ENCODE data around the gene RXRA.

Gene RXRA

GRCh38 chr9:134293611-134294152, 32.6 kb upstream of the RXRA start:
- Histone ChIP-seq H3K4me1 (no peaks in the 10 kb centered on the region), H3K4me2 (ENCODE audit: low read length) (no peak overlapping the region), H3K9me3 (ENCODE audit: control insufficient read depth, low read length) (no peaks in the 10 kb centered on the region), H3K4me3 (ENCODE audit: low read depth, low read length) (no peak overlapping the region), H3K27ac (no peak overlapping the region), H3K27me3 (ENCODE audit: control insufficient read depth, insufficient read depth, low read length) (no peaks in the 10 kb centered on the region), H3K9ac (no peak overlapping the region), H3K79me2 (no peaks in the 10 kb centered on the region), H2AFZ (no peak overlapping the region), H3K36me3 (ENCODE audit: control insufficient read depth, insufficient read depth, low read length) (no peaks in the 10 kb centered on the region)
- no peak for TF ChIP-seq CTCF (IDR thresholded peaks at IDR 0.05)

GRCh38 chr9:134294153-134295071, 31.8 kb upstream of the RXRA start:
- no peaks in the 10 kb centered on the region for H3K79me2 ChIP-seq
- no peak overlapping the region for H2AFZ ChIP-seq
- no peaks in the 10 kb centered on the region for H3K27me3 ChIP-seq (ENCODE audit: control insufficient read depth, insufficient read depth, low read length)
- no peak overlapping the region for H3K9ac ChIP-seq
- peaks cover 3% of the 10 kb centered on the region for H3K4me1 ChIP-seq
- no peak overlapping the region for H3K27ac ChIP-seq
- no peak overlapping the region for H3K4me2 ChIP-seq (ENCODE audit: low read length)
- H3K4me3 ChIP-seq (ENCODE audit: low read depth, low read length), result no peak overlapping the region
- no peak for TF ChIP-seq CTCF (IDR thresholded peaks at IDR 0.05)
- H3K9me3 ChIP-seq (ENCODE audit: control insufficient read depth, low read length), result no peaks in the 10 kb centered on the region
- no peaks in the 10 kb centered on the region for H3K36me3 ChIP-seq (ENCODE audit: control insufficient read depth, insufficient read depth, low read length)

- no peak overlapping the region for H2AFZ ChIP-seq
- no peaks in the 10 kb centered on the region for H3K36me3 ChIP-seq (ENCODE audit: control insufficient read depth, insufficient read depth, low read length)
- H3K4me3 ChIP-seq (ENCODE audit: low read depth, low read length), result no peak overlapping the region
- H3K4me2 ChIP-seq (ENCODE audit: low read length), result no peak overlapping the region
- no peak overlapping the region for H3K9ac ChIP-seq
- peaks cover 8% of the 10 kb centered on the region for H3K4me1 ChIP-seq
- no peak overlapping the region for H3K27ac ChIP-seq
- no peaks in the 10 kb centered on the region for H3K79me2 ChIP-seq
- no peaks in the 10 kb centered on the region for H3K27me3 ChIP-seq (ENCODE audit: control insufficient read depth, insufficient read depth, low read length)
- no peaks in the 10 kb centered on the region for H3K9me3 ChIP-seq (ENCODE audit: control insufficient read depth, low read length)
- no peak for TF ChIP-seq CTCF (IDR thresholded peaks at IDR 0.05)
Measured at GRCh38 chr9:134295101-134295745, 31.0 kb upstream of the RXRA start.

- peaks cover 12% of the 10 kb centered on the region for H3K4me1 ChIP-seq
- H2AFZ ChIP-seq, result no peak overlapping the region
- H3K79me2 ChIP-seq, result no peaks in the 10 kb centered on the region
- H3K9ac ChIP-seq, result no peak overlapping the region
- H3K27ac ChIP-seq, result no peak overlapping the region
- no peaks in the 10 kb centered on the region for H3K9me3 ChIP-seq (ENCODE audit: control insufficient read depth, low read length)
- H3K4me3 ChIP-seq (ENCODE audit: low read depth, low read length), result no peak overlapping the region
- no peaks in the 10 kb centered on the region for H3K27me3 ChIP-seq (ENCODE audit: control insufficient read depth, insufficient read depth, low read length)
- H3K4me2 ChIP-seq (ENCODE audit: low read length), result no peak overlapping the region
- no peaks in the 10 kb centered on the region for H3K36me3 ChIP-seq (ENCODE audit: control insufficient read depth, insufficient read depth, low read length)
- TF ChIP-seq CTCF (IDR thresholded peaks at IDR 0.05), result no peak
Measured at GRCh38 chr9:134295746-134296250, 30.5 kb upstream of the RXRA start.

Data from parathyroid adenoma (tissue), 2 donors.